Caco-2 (cell line): ENCODE data around the gene PRLR. TPM values are rescaled to one million over a fixed set of nuclear protein-coding genes. Genes with fewer than 3 reads are reported as not detected.

Experiments used
- BruUV-seq: library from RNA; stranded (reverse); fragments of 400-500 nt; replicated peaks from 2 replicates; lab custom pipeline; 2021; lab: Mats Ljungman, UMichigan
- CTCF ChIA-PET: fragments of 300-600 bp; sonication (Branson Sonifier 250); formaldehyde crosslinking; loops from one replicate; lab custom pipeline; 2022; ENCODE audit warnings: antibody characterized with exemption; lab: Charles Lee
- POLR2A ChIA-PET: fragments of 300-600 bp; sonication (Branson Sonifier 250); formaldehyde crosslinking; loops from one replicate; lab custom pipeline; 2022; ENCODE audit warnings: antibody characterized with exemption; lab: Charles Lee
- DNase-seq, 2 experiments: peaks; one replicate each; pipeline versions ENCODE4 v3.0.0 to v3.0.0-alpha.2; 2020 to 2022
- H3K27me3 ChIP-seq: replicated peaks from 2 replicates; pipeline ENCODE4 v1.6.0; 2011; ENCODE audit warnings: low read length; ENCODE audit not compliant: control insufficient read depth, insufficient read depth
- H3K36me3 ChIP-seq: 2 replicates; pipeline ENCODE4 v1.5.1; 2011; ENCODE audit warnings: low read length; ENCODE audit not compliant: control insufficient read depth, insufficient read depth
- H3K4me1 ChIP-seq: fragments of 250-450 bp; sonication (Bioruptor Pico); 2 replicates; pipeline ENCODE4 v1.5.1; 2020; ENCODE audit warnings: mild to moderate bottlenecking
- H3K4me3 ChIP-seq: 2 replicates; pipeline ENCODE4 v1.5.1; 2011; ENCODE audit warnings: low read depth, mild to moderate bottlenecking, control low read depth, low read length
- H3K9me3 ChIP-seq: fragments of 250-450 bp; sonication (Bioruptor Pico); 2 replicates; pipeline ENCODE4 v1.5.1; 2020; ENCODE audit warnings: mild to moderate bottlenecking, moderate library complexity
- H3K27ac Mint-ChIP-seq: one replicate; pipeline ENCODE4 v1.8.0; 2022; ENCODE audit warnings: mixed read lengths; ENCODE audit not compliant: unreplicated experiment
- H3K27me3 Mint-ChIP-seq: one replicate; pipeline ENCODE4 v1.8.0; 2022; ENCODE audit warnings: mixed read lengths; ENCODE audit not compliant: insufficient read depth, unreplicated experiment
- H3K36me3 Mint-ChIP-seq: one replicate; pipeline ENCODE4 v1.8.0; 2022; ENCODE audit warnings: mild to moderate bottlenecking, mixed read lengths; ENCODE audit not compliant: insufficient read depth, unreplicated experiment
- H3K4me1 Mint-ChIP-seq: one replicate; pipeline ENCODE4 v1.8.0; 2022; ENCODE audit warnings: low read depth, mixed read lengths; ENCODE audit not compliant: unreplicated experiment
- H3K4me3 Mint-ChIP-seq: one replicate; pipeline ENCODE4 v1.8.0; 2022; ENCODE audit warnings: mild to moderate bottlenecking, moderate library complexity, mixed read lengths; ENCODE audit not compliant: unreplicated experiment
- H3K9me3 Mint-ChIP-seq: one replicate; pipeline ENCODE4 v1.8.0; 2022; ENCODE audit warnings: mixed read lengths; ENCODE audit not compliant: unreplicated experiment
- CTCF ChIP-seq, 2 experiments: fragments of 200-600 bp in 1 of 2; IDR thresholded peaks; 1 replicate in 1 of 2; 2 replicates in 1 of 2; pipeline versions ENCODE4 v1.5.1 to v1.8.0; 2011 to 2022; ENCODE audit warnings: antibody characterized with exemption in 1 of 2, control low read depth in 1 of 2, inconsistent platforms in 1 of 2, low read depth in 1 of 2, low read length in 1 of 2, mild to moderate bottlenecking in 1 of 2, moderate library complexity in 1 of 2; ENCODE audit not compliant: insufficient read depth in 1 of 2, severe bottlenecking in 1 of 2, unreplicated experiment in 1 of 2
- intact Hi-C: fragments of 100-400 bp; cut with micrococcal nuclease; formaldehyde crosslinking; loops from one replicate; pipeline ENCODE4 v1.10.0; 2022; ENCODE audit not compliant: unreplicated experiment
- total RNA-seq: library from RNA; stranded (reverse); gene quantifications from 2 replicates; pipeline ENCODE4 v1.2.3, GENCODE V29; 2022

Gene PRLR
- total RNA-seq, 1 experiment from 2014 or later: 2.3 TPM

DNA sequence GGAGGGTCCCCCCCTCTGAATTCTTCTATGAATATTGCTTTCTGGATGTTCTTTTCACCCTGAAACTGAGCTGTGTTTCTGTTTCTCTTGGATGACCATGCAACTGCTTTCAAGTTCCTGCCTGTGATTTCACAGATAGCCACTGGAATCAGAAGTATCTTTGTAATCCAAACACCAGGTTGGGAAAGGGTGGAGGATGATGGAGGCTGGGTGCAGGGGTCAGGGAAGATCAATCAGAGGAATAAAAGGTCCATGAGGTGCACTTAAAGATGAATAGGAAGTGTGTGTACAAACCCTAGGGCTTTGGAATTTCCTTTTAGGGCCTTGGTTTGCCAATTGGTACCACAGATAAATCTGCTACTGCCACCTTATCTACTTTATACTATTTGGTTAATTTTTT lies 114.4 kb downstream of the PRLR start:
- DNase-seq: peak in 1 of 2 experiments; percentile 29
- BruUV-seq: no TSS peak
- H3K36me3 Mint-ChIP-seq: no peaks in the 10 kb centered on the region
- Histone ChIP-seq H3K9me3 (no peaks in the 10 kb centered on the region), H3K4me3 (no peak overlapping the region), H3K36me3 (no peaks in the 10 kb centered on the region), H3K4me1 (no peaks in the 10 kb centered on the region), H3K27me3 (no peaks in the 10 kb centered on the region)
- POLR2A ChIA-PET: no interaction called here
- H3K27ac Mint-ChIP-seq: no peak overlapping the region
- H3K4me3 Mint-ChIP-seq: no peak overlapping the region
- intact Hi-C loops: no loop called here
- CTCF ChIA-PET: no interaction called here
- H3K4me1 Mint-ChIP-seq: no peaks in the 10 kb centered on the region
- TF ChIP-seq CTCF (IDR thresholded peaks at IDR 0.05; ENCODE audit: insufficient read depth in 1 of 2, low read depth in 1 of 2, low read length in 1 of 2, severe bottlenecking in 1 of 2, unreplicated experiment in 1 of 2): no peak
- no peaks in the 10 kb centered on the region for H3K9me3 Mint-ChIP-seq
- H3K27me3 Mint-ChIP-seq: no peaks in the 10 kb centered on the region

DNA sequence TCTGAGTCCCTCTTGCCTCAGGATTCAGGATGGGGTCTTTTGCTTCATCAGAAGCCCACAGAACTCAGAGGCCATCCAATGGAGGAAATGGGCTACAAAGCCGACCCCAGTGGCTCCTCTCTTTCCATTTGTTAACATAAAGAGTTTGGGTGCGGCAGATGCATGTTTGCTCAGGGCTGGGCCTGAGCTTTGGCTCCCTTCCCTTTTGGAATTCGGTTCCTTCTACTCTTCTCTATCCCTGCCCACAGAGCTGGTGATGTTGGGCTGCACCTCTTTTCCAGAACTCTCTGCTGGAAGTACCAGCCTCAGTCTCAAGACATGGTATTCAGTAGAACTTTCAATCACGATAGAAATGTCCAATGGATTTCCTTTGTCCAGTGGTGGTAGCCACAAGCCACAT lies 115.6 kb downstream of the PRLR start:
- H3K27ac Mint-ChIP-seq: no peak overlapping the region
- no peaks in the 10 kb centered on the region for H3K9me3 ChIP-seq
- ChIA-PET CTCF (no interaction called here), POLR2A (no interaction called here)
- no peaks in the 10 kb centered on the region for H3K4me1 ChIP-seq
- H3K36me3 ChIP-seq: no peaks in the 10 kb centered on the region
- no peaks in the 10 kb centered on the region for H3K9me3 Mint-ChIP-seq
- H3K27me3 Mint-ChIP-seq: no peaks in the 10 kb centered on the region
- no peaks in the 10 kb centered on the region for H3K36me3 Mint-ChIP-seq
- intact Hi-C loops: no loop called here
- no peaks in the 10 kb centered on the region for H3K27me3 ChIP-seq
- BruUV-seq: no TSS peak
- no peak overlapping the region for H3K4me3 Mint-ChIP-seq
- H3K4me3 ChIP-seq: no peak overlapping the region
- DNase-seq: no peak
- no peaks in the 10 kb centered on the region for H3K4me1 Mint-ChIP-seq
- no peak for TF ChIP-seq CTCF (IDR thresholded peaks at IDR 0.05; ENCODE audit: insufficient read depth in 1 of 2, low read depth in 1 of 2, low read length in 1 of 2, severe bottlenecking in 1 of 2, unreplicated experiment in 1 of 2)

DNA sequence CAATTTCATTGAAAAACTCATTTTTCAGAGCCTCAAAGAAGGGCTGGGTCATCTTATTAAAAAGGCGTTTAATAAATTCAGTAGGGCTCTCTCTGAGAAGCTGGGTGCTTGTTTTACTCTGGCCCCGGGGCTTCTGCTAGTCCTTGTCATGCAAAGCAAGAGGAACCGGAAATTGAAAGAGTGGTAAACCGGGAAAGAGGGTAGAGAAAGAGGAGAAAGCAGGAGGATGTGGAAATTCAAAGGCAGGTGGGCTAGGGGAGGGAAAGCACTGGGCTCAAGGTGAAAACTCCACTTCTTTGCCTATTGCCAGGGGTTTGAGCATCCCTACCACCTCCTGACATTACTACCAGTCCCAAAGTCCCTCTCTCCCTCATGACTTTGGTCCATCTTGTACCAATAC lies 118.0 kb downstream of the PRLR start:
- no peaks in the 10 kb centered on the region for H3K9me3 Mint-ChIP-seq
- H3K4me1 Mint-ChIP-seq: no peaks in the 10 kb centered on the region
- intact Hi-C loops: no loop called here

More for the DNA sequence above, 118.0 kb downstream of the PRLR start:
- H3K4me3 Mint-ChIP-seq: no peak overlapping the region
- Histone ChIP-seq H3K9me3 (no peaks in the 10 kb centered on the region), H3K27me3 (no peaks in the 10 kb centered on the region), H3K4me1 (no peaks in the 10 kb centered on the region), H3K4me3 (no peak overlapping the region), H3K36me3 (no peaks in the 10 kb centered on the region)
- no peak for TF ChIP-seq CTCF (IDR thresholded peaks at IDR 0.05; ENCODE audit: insufficient read depth in 1 of 2, low read depth in 1 of 2, low read length in 1 of 2, severe bottlenecking in 1 of 2, unreplicated experiment in 1 of 2)
- POLR2A ChIA-PET: no interaction called here
- no peak overlapping the region for H3K27ac Mint-ChIP-seq
- BruUV-seq: no TSS peak
- CTCF ChIA-PET: no interaction called here
- H3K27me3 Mint-ChIP-seq: peaks cover 5% of the 10 kb centered on the region
- H3K36me3 Mint-ChIP-seq: no peaks in the 10 kb centered on the region
- DNase-seq: no peak
